Brain microvascular endothelial cell (primary cell): ENCODE measurements around the gene IGFBP1.

Experiments used
- DNase-seq: peaks from one replicate; pipeline ENCODE4 v3.0.0-alpha.2; 2020
- H3K27ac ChIP-seq: fragments of 250-450 bp; sonication (Bioruptor Pico); 2 replicates; pipeline ENCODE4 v1.5.1; 2020; ENCODE audit warnings: mild to moderate bottlenecking, moderate library complexity
- H3K27me3 ChIP-seq: fragments of 250-450 bp; sonication (Bioruptor Pico); replicated peaks from 2 replicates; pipeline ENCODE4 v1.5.1; 2020; ENCODE audit warnings: mild to moderate bottlenecking
- H3K36me3 ChIP-seq: fragments of 250-450 bp; sonication (Bioruptor Pico); replicated peaks from 2 replicates; pipeline ENCODE4 v1.5.1; 2020; ENCODE audit warnings: mild to moderate bottlenecking
- H3K4me3 ChIP-seq: 2 replicates; pipeline ENCODE4 v1.5.1; 2011; ENCODE audit warnings: low read depth, mild to moderate bottlenecking, control low read depth, low read length, moderate library complexity
- in situ Hi-C: cut with HindIII; loops from 2 replicates; pipeline ENCODE4 v1.10.0; 2017; ENCODE audit warnings: low sequenced_read_pairs, low pct_ligation_motif_present
- TF ChIP-seq, protein P1 (sequence below): IDR thresholded peaks from 2 replicates; pipeline ENCODE4 v1.5.1; 2011; ENCODE audit warnings: low read depth, mild to moderate bottlenecking, moderate library complexity, low read length, control low read depth, inconsistent platforms; ENCODE audit errors: missing control alignments

IGFBP1 gene

DNA sequence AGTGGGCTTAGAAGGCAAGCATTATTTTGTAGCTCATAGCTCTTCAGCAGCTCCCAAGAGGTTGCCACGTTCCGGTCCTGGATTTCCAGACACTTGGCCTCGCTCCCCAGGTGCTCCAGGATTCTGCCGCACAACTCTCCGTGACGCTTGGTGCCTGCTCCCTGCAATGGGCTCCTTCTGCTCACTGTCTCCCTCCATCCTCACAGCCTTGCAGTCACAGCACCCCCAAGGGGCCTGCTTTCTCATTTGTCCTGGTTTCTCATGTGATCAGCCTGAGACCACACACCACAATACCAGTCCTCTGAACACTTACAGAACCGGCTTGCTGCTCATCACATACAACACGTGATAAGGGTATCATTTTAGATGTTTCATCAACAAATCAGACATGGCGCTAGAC lies 23.0 kb downstream of the IGFBP1 start:
- Histone ChIP-seq H3K27me3 (no peaks in the 10 kb centered on the region), H3K36me3 (peaks cover 33% of the 10 kb centered on the region), H3K27ac (no peak overlapping the region), H3K4me3 (no peak overlapping the region)
- no peak for DNase-seq
- in situ Hi-C loops: loop anchor here (25.0 kb wide), 1 partner anchor 451 kb away; no protein-coding TSS in a partner anchor
- TF ChIP-seq, protein P1, sequence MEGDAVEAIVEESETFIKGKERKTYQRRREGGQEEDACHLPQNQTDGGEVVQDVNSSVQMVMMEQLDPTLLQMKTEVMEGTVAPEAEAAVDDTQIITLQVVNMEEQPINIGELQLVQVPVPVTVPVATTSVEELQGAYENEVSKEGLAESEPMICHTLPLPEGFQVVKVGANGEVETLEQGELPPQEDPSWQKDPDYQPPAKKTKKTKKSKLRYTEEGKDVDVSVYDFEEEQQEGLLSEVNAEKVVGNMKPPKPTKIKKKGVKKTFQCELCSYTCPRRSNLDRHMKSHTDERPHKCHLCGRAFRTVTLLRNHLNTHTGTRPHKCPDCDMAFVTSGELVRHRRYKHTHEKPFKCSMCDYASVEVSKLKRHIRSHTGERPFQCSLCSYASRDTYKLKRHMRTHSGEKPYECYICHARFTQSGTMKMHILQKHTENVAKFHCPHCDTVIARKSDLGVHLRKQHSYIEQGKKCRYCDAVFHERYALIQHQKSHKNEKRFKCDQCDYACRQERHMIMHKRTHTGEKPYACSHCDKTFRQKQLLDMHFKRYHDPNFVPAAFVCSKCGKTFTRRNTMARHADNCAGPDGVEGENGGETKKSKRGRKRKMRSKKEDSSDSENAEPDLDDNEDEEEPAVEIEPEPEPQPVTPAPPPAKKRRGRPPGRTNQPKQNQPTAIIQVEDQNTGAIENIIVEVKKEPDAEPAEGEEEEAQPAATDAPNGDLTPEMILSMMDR: no peak

DNA sequence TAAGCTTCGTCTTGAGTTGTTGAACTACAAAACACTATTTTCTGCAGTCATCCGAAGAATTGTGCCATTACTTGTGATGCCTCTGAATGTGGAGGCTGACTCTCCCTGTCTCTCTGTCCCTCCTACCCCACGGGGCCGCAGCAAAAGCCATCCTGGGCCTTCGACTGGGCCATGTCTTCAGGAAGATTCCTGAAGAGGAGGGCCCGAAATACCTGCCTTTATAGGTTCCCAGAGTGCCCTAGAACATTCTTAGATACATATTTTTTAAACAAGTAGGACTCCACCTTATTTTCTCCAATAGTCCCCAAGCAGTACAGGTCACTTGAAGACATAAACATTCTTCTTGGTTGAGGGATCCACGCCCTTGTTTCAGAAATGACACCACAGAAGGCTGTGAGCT lies 24.7 kb downstream of the IGFBP1 start:
- Histone ChIP-seq H3K27ac (no peak overlapping the region), H3K27me3 (no peaks in the 10 kb centered on the region), H3K4me3 (no peak overlapping the region), H3K36me3 (peaks cover 41% of the 10 kb centered on the region)
- in situ Hi-C loops: loop anchor here (25.0 kb wide), 1 partner anchor 449 kb away; no protein-coding TSS in a partner anchor
- no peak for DNase-seq
- TF ChIP-seq, protein P1: no peak

DNA sequence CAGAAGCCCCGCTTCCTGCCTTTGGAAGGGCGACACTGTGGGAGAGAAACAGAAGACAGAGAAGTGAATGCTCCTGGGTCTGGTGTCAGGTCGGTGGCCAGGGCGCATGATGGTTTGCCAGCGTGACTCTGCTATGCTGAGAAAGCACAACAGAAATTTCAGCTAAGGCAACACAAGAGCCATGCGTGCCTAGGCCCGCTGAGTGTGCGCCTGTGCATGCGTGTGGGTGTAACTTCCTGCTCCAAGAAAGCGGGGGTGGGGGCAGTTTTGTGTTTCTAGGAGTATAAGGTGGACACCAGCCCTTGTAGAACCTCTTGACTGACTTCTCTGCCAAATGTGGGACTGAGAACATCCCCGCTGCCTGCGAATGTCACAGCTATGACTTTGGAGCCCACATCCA lies 26.6 kb downstream of the IGFBP1 start:
- in situ Hi-C loops: loop anchor here (25.0 kb wide), 1 partner anchor 447 kb away; no protein-coding TSS in a partner anchor
- H3K27ac ChIP-seq: no peak overlapping the region
- H3K27me3 ChIP-seq: no peaks in the 10 kb centered on the region
- peaks cover 41% of the 10 kb centered on the region for H3K36me3 ChIP-seq
- DNase-seq: no peak
- TF ChIP-seq, protein P1: no peak
- H3K4me3 ChIP-seq: no peak overlapping the region

DNA sequence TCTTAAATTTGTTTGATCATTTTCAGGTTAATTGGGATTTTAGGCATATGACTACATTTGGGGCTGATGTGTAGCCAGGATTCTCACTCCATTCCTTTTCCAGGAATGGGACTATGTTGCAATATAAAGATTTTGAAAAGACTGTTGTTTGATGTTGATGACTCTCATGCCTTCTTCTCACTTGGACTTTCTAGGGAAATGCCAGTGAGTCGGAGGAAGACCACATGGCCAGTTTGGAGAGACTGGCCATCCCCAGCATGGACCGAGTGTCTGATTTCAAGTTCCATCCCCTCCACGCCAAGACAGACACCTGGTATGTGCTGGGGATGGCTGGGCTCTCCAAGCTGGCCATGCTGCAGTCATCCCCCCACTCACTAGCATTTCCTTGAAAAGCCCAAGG lies 27.3 kb downstream of the IGFBP1 start:
- no peak overlapping the region for H3K27ac ChIP-seq
- DNase-seq: no peak
- H3K4me3 ChIP-seq: no peak overlapping the region
- in situ Hi-C loops: loop anchor here (25.0 kb wide), 1 partner anchor 447 kb away; no protein-coding TSS in a partner anchor
- peaks cover 41% of the 10 kb centered on the region for H3K36me3 ChIP-seq
- TF ChIP-seq, protein P1: no peak
- no peaks in the 10 kb centered on the region for H3K27me3 ChIP-seq

DNA sequence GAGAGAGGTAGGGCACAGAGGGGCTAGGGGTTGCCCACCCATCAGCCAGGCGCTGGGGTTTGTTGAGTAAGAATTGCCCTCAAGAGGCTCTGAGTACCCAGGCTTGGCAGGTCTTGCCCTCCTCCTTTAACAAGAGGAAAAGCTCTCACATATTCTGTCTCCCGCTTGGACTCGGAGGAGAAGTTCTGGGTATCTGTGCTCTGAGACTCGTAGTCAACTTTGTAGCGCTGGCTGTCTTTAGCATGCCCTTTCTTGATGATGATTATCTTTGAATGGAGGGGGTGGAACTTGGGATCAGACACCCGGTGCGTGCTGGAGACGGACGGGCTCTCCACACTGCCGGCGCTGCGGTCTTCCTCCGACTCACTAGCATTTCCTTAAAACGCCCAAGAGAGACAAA lies 28.8 kb downstream of the IGFBP1 start:
- no peak for DNase-seq
- no peaks in the 10 kb centered on the region for H3K27me3 ChIP-seq
- H3K4me3 ChIP-seq: no peak overlapping the region
- TF ChIP-seq, protein P1: no peak
- H3K27ac ChIP-seq: no peak overlapping the region
- in situ Hi-C loops: loop anchor here (25.0 kb wide), 1 partner anchor 445 kb away; no protein-coding TSS in a partner anchor
- peaks cover 38% of the 10 kb centered on the region for H3K36me3 ChIP-seq

DNA sequence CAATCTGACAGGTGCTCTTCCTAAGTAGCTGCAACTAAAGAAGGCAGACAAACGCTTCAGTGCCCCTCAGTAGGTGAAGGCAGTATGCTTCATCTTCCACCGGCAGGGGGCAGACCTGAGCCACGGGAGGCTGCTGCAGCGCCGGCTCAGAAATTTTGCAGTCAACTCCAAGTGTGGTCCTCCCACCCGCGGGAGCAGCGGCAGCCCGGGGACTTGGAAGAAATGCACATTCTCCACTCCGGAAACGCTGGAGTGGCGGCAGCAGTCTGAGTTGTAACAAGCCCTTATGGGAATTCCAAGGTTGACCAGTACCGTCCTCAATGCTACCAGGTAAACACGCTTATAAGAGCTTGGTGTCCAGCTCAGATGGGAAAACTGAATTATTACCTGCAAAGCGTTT lies 29.4 kb downstream of the IGFBP1 start:
- Histone ChIP-seq H3K36me3 (peaks cover 37% of the 10 kb centered on the region), H3K4me3 (no peak overlapping the region), H3K27ac (no peak overlapping the region), H3K27me3 (no peaks in the 10 kb centered on the region)
- TF ChIP-seq, protein P1: peak; percentile 96
- DNase-seq: peak; percentile 65
- in situ Hi-C loops: loop anchor here (25.0 kb wide), 1 partner anchor 445 kb away; no protein-coding TSS in a partner anchor
